Neutrophil (primary cell): ENCODE results near the gene GPR158.

Experiments
- H3K27ac ChIP-seq: fragments of 200-600 bp; sonication (generic); 2 replicates; pipeline ENCODE4 v1.5.1; 2016; ENCODE audit warnings: mild to moderate bottlenecking, moderate library complexity
- H3K27me3 ChIP-seq: fragments of 200-600 bp; sonication (generic); 2 replicates; pipeline ENCODE4 v1.6.0; 2016; ENCODE audit warnings: mild to moderate bottlenecking
- H3K36me3 ChIP-seq: fragments of 200-600 bp; sonication (generic); 2 replicates; pipeline ENCODE4 v1.5.1; 2017
- H3K4me1 ChIP-seq, 2 experiments: fragments of 200-600 bp in 1 of 2; sonication (generic) in 1 of 2; 1 replicate in 1 of 2; 2 replicates in 1 of 2; pipeline versions ENCODE4 v1.5.1 to v1.6.1; 2013 to 2016; ENCODE audit warnings: low read depth in 1 of 2, low read length in 1 of 2, mild to moderate bottlenecking in 1 of 2, moderate library complexity in 1 of 2; ENCODE audit not compliant: control insufficient read depth in 1 of 2, insufficient read depth in 1 of 2
- H3K4me3 ChIP-seq, 2 experiments: fragments of 200-600 bp in 1 of 2; sonication (generic) in 1 of 2; 1 replicate in 1 of 2; 2 replicates in 1 of 2; pipeline ENCODE4 v1.5.1; 2013 to 2016; ENCODE audit warnings: low read depth in 1 of 2, low read length in 1 of 2, mild to moderate bottlenecking in 1 of 2, moderate library complexity in 1 of 2
- H3K9me3 ChIP-seq: fragments of 200-600 bp; sonication (generic); 2 replicates; pipeline ENCODE4 v1.5.1; 2016
- CTCF ChIP-seq: fragments of 200-600 bp; sonication (generic); IDR thresholded peaks from 2 replicates; pipeline ENCODE4 v1.5.1; 2016; ENCODE audit warnings: antibody characterized with exemption

The GPR158 gene

GRCh38 chr10:25209618-25210017, 34.8 kb downstream of the GPR158 start:
- TF ChIP-seq CTCF = no peak
- H3K4me1 ChIP-seq = no peaks in the 10 kb centered on the region
- no peaks in the 10 kb centered on the region for H3K27me3 ChIP-seq
- no peak overlapping the region for H3K27ac ChIP-seq
- H3K36me3 ChIP-seq = no peaks in the 10 kb centered on the region
- no peak overlapping the region for H3K4me3 ChIP-seq
- no peaks in the 10 kb centered on the region for H3K9me3 ChIP-seq

- Histone ChIP-seq H3K4me1 (no peaks in the 10 kb centered on the region), H3K27me3 (no peaks in the 10 kb centered on the region), H3K27ac (no peak overlapping the region), H3K4me3 (no peak overlapping the region), H3K9me3 (no peaks in the 10 kb centered on the region), H3K36me3 (no peaks in the 10 kb centered on the region)
- no peak for TF ChIP-seq CTCF
Measured at GRCh38 chr10:25210265-25210664, 35.5 kb downstream of the GPR158 start.

GRCh38 chr10:25220156-25220555, 45.4 kb downstream of the GPR158 start:
- no peak overlapping the region for H3K4me3 ChIP-seq
- no peaks in the 10 kb centered on the region for H3K36me3 ChIP-seq
- no peaks in the 10 kb centered on the region for H3K27me3 ChIP-seq
- H3K27ac ChIP-seq = no peak overlapping the region
- TF ChIP-seq CTCF = no peak
- H3K4me1 ChIP-seq = no peaks in the 10 kb centered on the region
- H3K9me3 ChIP-seq = no peaks in the 10 kb centered on the region

GRCh38 chr10:25222085-25222660, 47.4 kb downstream of the GPR158 start:
- Histone ChIP-seq H3K36me3 (no peaks in the 10 kb centered on the region), H3K9me3 (no peaks in the 10 kb centered on the region), H3K4me3 (no peak overlapping the region), H3K27me3 (no peaks in the 10 kb centered on the region), H3K4me1 (no peaks in the 10 kb centered on the region), H3K27ac (no peak overlapping the region)
- no peak for TF ChIP-seq CTCF

GRCh38 chr10:25226775-25227682, 52.2 kb downstream of the GPR158 start:
- Histone ChIP-seq H3K4me1 (no peaks in the 10 kb centered on the region), H3K27me3 (no peaks in the 10 kb centered on the region), H3K27ac (no peak overlapping the region), H3K36me3 (no peaks in the 10 kb centered on the region), H3K9me3 (no peaks in the 10 kb centered on the region), H3K4me3 (no peak overlapping the region)
- no peak for TF ChIP-seq CTCF
